ENCODE data around the gene ATP1A1. TPM values are rescaled to one million over a fixed set of nuclear protein-coding genes. Genes with fewer than 3 reads are reported as not detected.

The ATP1A1 gene
- total RNA-seq, 1 donor from 2014 or later = 123 TPM

DNA sequence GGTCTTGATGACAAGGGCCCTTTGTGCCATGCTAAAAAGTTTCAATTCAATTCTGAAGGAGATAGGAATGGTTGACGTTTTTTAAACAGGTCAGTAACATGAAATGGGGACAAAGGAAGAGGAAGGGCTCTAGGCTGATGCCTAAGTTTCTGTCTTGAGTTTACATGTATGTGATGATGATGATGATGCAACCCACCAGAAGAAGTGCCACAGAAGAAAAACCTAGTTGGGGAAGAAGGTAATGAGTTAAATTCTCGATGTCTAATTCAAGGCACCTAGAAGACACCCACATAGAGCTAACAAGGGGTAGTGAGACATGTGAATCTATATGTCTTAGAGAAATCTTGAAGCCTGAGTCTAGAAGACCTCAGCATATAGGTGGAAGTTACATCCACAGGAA is 44.4 kb upstream of the ATP1A1 start:
- H3K36me3 ChIP-seq (ENCODE audit: control insufficient read depth, insufficient read depth, low read length) = no peaks in the 10 kb centered on the region
- TF ChIP-seq, protein P1, sequence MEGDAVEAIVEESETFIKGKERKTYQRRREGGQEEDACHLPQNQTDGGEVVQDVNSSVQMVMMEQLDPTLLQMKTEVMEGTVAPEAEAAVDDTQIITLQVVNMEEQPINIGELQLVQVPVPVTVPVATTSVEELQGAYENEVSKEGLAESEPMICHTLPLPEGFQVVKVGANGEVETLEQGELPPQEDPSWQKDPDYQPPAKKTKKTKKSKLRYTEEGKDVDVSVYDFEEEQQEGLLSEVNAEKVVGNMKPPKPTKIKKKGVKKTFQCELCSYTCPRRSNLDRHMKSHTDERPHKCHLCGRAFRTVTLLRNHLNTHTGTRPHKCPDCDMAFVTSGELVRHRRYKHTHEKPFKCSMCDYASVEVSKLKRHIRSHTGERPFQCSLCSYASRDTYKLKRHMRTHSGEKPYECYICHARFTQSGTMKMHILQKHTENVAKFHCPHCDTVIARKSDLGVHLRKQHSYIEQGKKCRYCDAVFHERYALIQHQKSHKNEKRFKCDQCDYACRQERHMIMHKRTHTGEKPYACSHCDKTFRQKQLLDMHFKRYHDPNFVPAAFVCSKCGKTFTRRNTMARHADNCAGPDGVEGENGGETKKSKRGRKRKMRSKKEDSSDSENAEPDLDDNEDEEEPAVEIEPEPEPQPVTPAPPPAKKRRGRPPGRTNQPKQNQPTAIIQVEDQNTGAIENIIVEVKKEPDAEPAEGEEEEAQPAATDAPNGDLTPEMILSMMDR (IDR thresholded peaks at IDR 0.05; ENCODE audit: insufficient read depth, low read length, severe bottlenecking) = no peak
- FAIRE-seq = no peak
- DNase-seq (ENCODE audit: low read depth) = no peak
- H3K4me3 ChIP-seq (ENCODE audit: low read depth, low read length) = no peak overlapping the region
- no peaks in the 10 kb centered on the region for H3K27me3 ChIP-seq (ENCODE audit: control insufficient read depth, insufficient read depth, low read length)

DNA sequence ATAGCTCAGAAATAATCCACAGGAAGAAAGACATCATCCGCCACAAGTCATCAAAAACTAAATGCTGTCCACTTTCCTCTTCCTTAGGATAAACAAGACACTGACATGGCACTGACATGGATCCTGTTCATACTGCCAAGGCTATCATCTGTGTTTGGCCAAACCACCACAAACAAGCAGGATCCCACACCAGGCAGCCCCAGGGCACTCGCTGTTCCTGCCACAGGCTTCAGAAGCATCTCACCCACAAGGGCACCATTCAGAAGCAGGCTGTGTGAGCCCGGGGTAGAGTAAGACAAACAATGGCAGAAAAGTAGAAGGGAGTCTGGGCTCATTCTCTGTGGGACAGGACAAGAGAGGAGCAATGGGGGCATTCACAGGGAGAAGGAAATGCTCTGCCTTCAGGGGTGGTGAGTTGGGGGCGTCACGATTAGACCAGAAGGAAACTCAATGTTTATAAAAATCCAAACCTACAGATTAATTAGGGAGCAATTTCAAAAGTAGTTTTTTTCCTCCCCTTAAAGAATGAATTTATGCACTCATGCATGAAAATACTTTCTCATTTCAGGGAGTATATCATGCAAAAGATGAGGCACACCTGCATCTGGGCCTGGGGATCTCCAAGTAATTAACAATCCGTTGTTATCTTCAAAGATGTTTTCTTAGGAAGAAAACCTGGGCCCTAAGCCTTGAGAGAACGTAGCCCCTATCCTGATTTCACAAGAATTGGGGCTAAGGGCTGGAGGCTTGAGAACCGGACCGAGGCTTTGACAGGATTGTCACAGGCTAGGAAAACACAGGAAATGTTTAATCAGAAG is 43.3 kb upstream of the ATP1A1 start:
- no peak for DNase-seq (ENCODE audit: low read depth)

GRCh38 chr1:116330342-116330652 is 42.7 kb upstream of the ATP1A1 start:
- no peak for DNase-seq (ENCODE audit: low read depth)

More for the DNA sequence above, 43.3 kb upstream of the ATP1A1 start:
- Histone ChIP-seq H3K27me3 (ENCODE audit: control insufficient read depth, insufficient read depth, low read length) (no peaks in the 10 kb centered on the region), H3K4me3 (ENCODE audit: low read depth, low read length) (no peak overlapping the region), H3K36me3 (ENCODE audit: control insufficient read depth, insufficient read depth, low read length) (no peaks in the 10 kb centered on the region)
- TF ChIP-seq, protein P1 (IDR thresholded peaks at IDR 0.05; ENCODE audit: insufficient read depth, low read length, severe bottlenecking) = no peak
- no peak for FAIRE-seq

DNA sequence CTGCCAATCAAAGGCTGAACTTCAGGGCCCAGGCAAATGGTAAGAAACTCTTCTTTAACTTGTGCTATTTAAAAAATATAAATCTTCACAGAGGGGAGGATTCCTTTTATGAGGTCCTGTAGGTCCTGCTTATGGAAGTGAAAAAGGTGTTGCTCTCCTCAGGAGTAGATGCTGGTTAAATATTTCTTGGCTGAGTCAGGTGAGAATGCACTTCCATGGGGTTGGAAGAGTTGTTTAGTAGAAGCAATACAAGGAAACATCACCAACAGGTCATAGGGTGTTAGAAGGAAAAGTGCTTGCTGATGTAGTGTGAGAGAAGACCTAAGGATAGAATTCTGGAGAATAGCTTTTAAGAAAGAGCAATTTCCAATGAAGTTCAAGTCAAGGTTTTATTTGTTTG is 42.2 kb upstream of the ATP1A1 start:
- no peak for DNase-seq (ENCODE audit: low read depth)
- TF ChIP-seq, protein P1 (IDR thresholded peaks at IDR 0.05; ENCODE audit: insufficient read depth, low read length, severe bottlenecking) = no peak
- Histone ChIP-seq H3K36me3 (ENCODE audit: control insufficient read depth, insufficient read depth, low read length) (no peaks in the 10 kb centered on the region), H3K4me3 (ENCODE audit: low read depth, low read length) (no peak overlapping the region), H3K27me3 (ENCODE audit: control insufficient read depth, insufficient read depth, low read length) (no peaks in the 10 kb centered on the region)
- peak; percentile 40 for FAIRE-seq

More at GRCh38 chr1:116330342-116330652, 42.7 kb upstream of the ATP1A1 start:
- no peak for FAIRE-seq
- TF ChIP-seq, protein P1 (IDR thresholded peaks at IDR 0.05; ENCODE audit: insufficient read depth, low read length, severe bottlenecking) = no peak
- no peak overlapping the region for H3K4me3 ChIP-seq (ENCODE audit: low read depth, low read length)
- no peaks in the 10 kb centered on the region for H3K27me3 ChIP-seq (ENCODE audit: control insufficient read depth, insufficient read depth, low read length)
- H3K36me3 ChIP-seq (ENCODE audit: control insufficient read depth, insufficient read depth, low read length) = no peaks in the 10 kb centered on the region

DNA sequence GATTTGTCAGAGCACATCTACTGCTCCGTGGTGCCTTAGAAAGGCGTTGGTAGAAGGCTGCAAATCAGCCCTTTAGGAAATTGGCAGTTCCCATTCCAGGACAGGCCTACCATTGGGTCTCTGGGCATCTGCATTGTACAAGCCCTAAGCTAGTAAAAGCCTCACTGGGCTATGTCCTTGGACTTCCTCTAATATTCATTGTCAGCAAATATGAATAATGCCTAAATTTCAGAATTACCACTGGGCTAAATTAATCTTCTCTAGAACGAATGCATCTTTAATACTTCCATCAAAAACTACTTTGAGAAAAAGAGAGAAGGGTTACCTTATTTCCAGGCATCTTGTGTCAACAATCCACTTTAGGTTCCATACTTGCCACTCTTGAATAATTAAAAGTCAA is 41.5 kb upstream of the ATP1A1 start:
- no peaks in the 10 kb centered on the region for H3K27me3 ChIP-seq (ENCODE audit: control insufficient read depth, insufficient read depth, low read length)
- H3K4me3 ChIP-seq (ENCODE audit: low read depth, low read length) = no peak overlapping the region
- TF ChIP-seq, protein P1 (IDR thresholded peaks at IDR 0.05; ENCODE audit: insufficient read depth, low read length, severe bottlenecking) = no peak
- H3K36me3 ChIP-seq (ENCODE audit: control insufficient read depth, insufficient read depth, low read length) = no peaks in the 10 kb centered on the region
- no peak for DNase-seq (ENCODE audit: low read depth)
- FAIRE-seq = no peak

GRCh38 chr1:116332451-116332850 is 40.6 kb upstream of the ATP1A1 start:
- H3K4me3 ChIP-seq (ENCODE audit: low read depth, low read length) = no peak overlapping the region
- no peaks in the 10 kb centered on the region for H3K36me3 ChIP-seq (ENCODE audit: control insufficient read depth, insufficient read depth, low read length)
- DNase-seq (ENCODE audit: low read depth) (no peak), FAIRE-seq (no peak)
- H3K27me3 ChIP-seq (ENCODE audit: control insufficient read depth, insufficient read depth, low read length) = no peaks in the 10 kb centered on the region
- TF ChIP-seq, protein P1 (IDR thresholded peaks at IDR 0.05; ENCODE audit: insufficient read depth, low read length, severe bottlenecking) = no peak

Data from bronchial epithelial cell (primary cell).